DOHH2 (cell line): Measurements from ENCODE around the gene TTLL9.
"Not testable (repeated sequence)": the region's sequence is repeated elsewhere in the genome, so short reads cannot be mapped to it uniquely, and the experiment has no call there.

ENCODE experiments used
- H3F3A ChIP-seq: fragments of 200-600 bp; sonication (generic), shearing (Covaris generic); 2 replicates; pipeline ENCODE4 v1.6.0; 2016; ENCODE audit warnings: antibody characterized with exemption, mild to moderate bottlenecking; ENCODE audit not compliant: control insufficient read depth, insufficient read depth
- H3K27ac ChIP-seq: fragments of 200-600 bp; sonication (generic); 2 replicates; pipeline ENCODE4 v1.5.1; 2014; ENCODE audit warnings: low read depth, mild to moderate bottlenecking, low read length, moderate library complexity
- H3K27me3 ChIP-seq: fragments of 200-600 bp; sonication (generic); 2 replicates; pipeline ENCODE4 v1.6.1; 2014; ENCODE audit warnings: mild to moderate bottlenecking, low read length, mixed read lengths; ENCODE audit not compliant: control insufficient read depth
- H3K36me3 ChIP-seq: fragments of 200-600 bp; sonication (generic); 2 replicates; pipeline ENCODE4 v1.6.1; 2014; ENCODE audit warnings: mild to moderate bottlenecking, low read length, moderate library complexity, mixed read lengths; ENCODE audit not compliant: control insufficient read depth
- H3K4me1 ChIP-seq: fragments of 200-600 bp; sonication (generic); 2 replicates; pipeline ENCODE4 v1.6.1; 2014; ENCODE audit warnings: mild to moderate bottlenecking, low read length, mixed read lengths; ENCODE audit not compliant: control insufficient read depth
- H3K4me2 ChIP-seq: fragments of 200-600 bp; sonication (generic); 2 replicates; pipeline ENCODE4 v1.6.0; 2014; ENCODE audit warnings: mild to moderate bottlenecking, low read length, moderate library complexity
- H3K4me3 ChIP-seq: fragments of 200-600 bp; sonication (generic); 2 replicates; pipeline ENCODE4 v1.5.1; 2014; ENCODE audit warnings: mild to moderate bottlenecking, low read length, mixed read lengths
- H3K79me2 ChIP-seq: fragments of 200-600 bp; sonication (generic); 2 replicates; pipeline ENCODE4 v1.6.1; 2014; ENCODE audit warnings: mild to moderate bottlenecking, low read length, mixed read lengths; ENCODE audit not compliant: control insufficient read depth
- H3K9me2 ChIP-seq: fragments of 200-600 bp; sonication (generic); replicated peaks from 2 replicates; pipeline ENCODE4 v1.6.1; 2014; ENCODE audit warnings: mild to moderate bottlenecking, low read length, mixed read lengths; ENCODE audit not compliant: control insufficient read depth
- H3K9me3 ChIP-seq: fragments of 200-600 bp; sonication (generic); 2 replicates; pipeline ENCODE4 v1.6.1; 2014; ENCODE audit warnings: antibody characterized with exemption, low read length, mixed read lengths; ENCODE audit not compliant: control insufficient read depth, insufficient read depth
- H4K20me1 ChIP-seq: fragments of 200-600 bp; sonication (generic); 2 replicates; pipeline ENCODE4 v1.6.0; 2014; ENCODE audit warnings: low read depth, mild to moderate bottlenecking, antibody characterized with exemption, low read length, moderate library complexity; ENCODE audit not compliant: control insufficient read depth, insufficient read depth
- CTCF ChIP-seq: fragments of 200-600 bp; sonication (generic); IDR thresholded peaks from one replicate; pipeline ENCODE4 v1.5.1; 2014; ENCODE audit warnings: antibody characterized with exemption, mild to moderate bottlenecking, low read depth, low read length; ENCODE audit not compliant: poor library complexity, severe bottlenecking
- EZH2phosphoT487 ChIP-seq: fragments of 200-600 bp; sonication (generic); IDR thresholded peaks from 2 replicates; pipeline ENCODE4 v1.6.1; 2017; ENCODE audit warnings: borderline replicate concordance, mild to moderate bottlenecking, antibody characterized with exemption, low read length, moderate library complexity, mixed read lengths

Gene TTLL9

GRCh38 chr20:31927627-31928159 lies 57.3 kb downstream of the TTLL9 start:
- Histone ChIP-seq H3K4me1 (no peaks in the 10 kb centered on the region), H3K9me2 (no peaks in the 10 kb centered on the region), H3K36me3 (no peaks in the 10 kb centered on the region), H3K27me3 (peaks cover 4% of the 10 kb centered on the region; the same call in 1 of the 2 replicates), H3K79me2 (no peaks in the 10 kb centered on the region), H3K4me2 (no peak overlapping the region), H4K20me1 (no peaks in the 10 kb centered on the region), H3K9me3 (no peaks in the 10 kb centered on the region), H3K27ac (no peak overlapping the region), H3F3A (no peaks in the 10 kb centered on the region), H3K4me3 (no peak overlapping the region)
- TF ChIP-seq CTCF, result no peak
- TF ChIP-seq EZH2phosphoT487, result no peak

- not testable (repeated sequence) for H3K4me2 ChIP-seq, H3K79me2 ChIP-seq, H3K4me3 ChIP-seq, H3K9me2 ChIP-seq, H3K4me1 ChIP-seq, H3K27me3 ChIP-seq, H4K20me1 ChIP-seq, H3K27ac ChIP-seq, H3K9me3 ChIP-seq, H3F3A ChIP-seq, H3K36me3 ChIP-seq
Observed at GRCh38 chr20:31929631-31930030, 59.2 kb downstream of the TTLL9 start.

- TF ChIP-seq CTCF (no peak), EZH2phosphoT487 (no peak)
- H3K36me3 ChIP-seq, result no peaks in the 10 kb centered on the region
- H3K9me3 ChIP-seq, result no peaks in the 10 kb centered on the region
- H3F3A ChIP-seq, result no peaks in the 10 kb centered on the region
- H3K9me2 ChIP-seq, result no peaks in the 10 kb centered on the region
- no peaks in the 10 kb centered on the region; the same call in 1 of the 2 replicates for H4K20me1 ChIP-seq
- no peaks in the 10 kb centered on the region for H3K4me1 ChIP-seq
- H3K4me2 ChIP-seq, result no peak overlapping the region
- no peak overlapping the region for H3K27ac ChIP-seq
- peaks cover 4% of the 10 kb centered on the region; the same call in 1 of the 2 replicates for H3K27me3 ChIP-seq
- H3K4me3 ChIP-seq, result no peak overlapping the region
- H3K79me2 ChIP-seq, result no peaks in the 10 kb centered on the region
Observed at GRCh38 chr20:31930779-31931178, 60.3 kb downstream of the TTLL9 start.

GRCh38 chr20:31933698-31934097 lies 63.3 kb downstream of the TTLL9 start:
- H3K4me2 ChIP-seq, result no peak overlapping the region
- H3K79me2 ChIP-seq, result no peaks in the 10 kb centered on the region
- no peaks in the 10 kb centered on the region; the same call in 1 of the 2 replicates for H4K20me1 ChIP-seq
- no peak for TF ChIP-seq EZH2phosphoT487
- TF ChIP-seq CTCF, result no peak
- H3K9me2 ChIP-seq, result no peaks in the 10 kb centered on the region
- H3K4me3 ChIP-seq, result no peak overlapping the region
- H3K27ac ChIP-seq, result no peak overlapping the region
- no peaks in the 10 kb centered on the region for H3K36me3 ChIP-seq
- no peaks in the 10 kb centered on the region for H3K9me3 ChIP-seq
- peaks cover 4% of the 10 kb centered on the region; the same call in 1 of the 2 replicates for H3K27me3 ChIP-seq
- no peaks in the 10 kb centered on the region for H3F3A ChIP-seq
- H3K4me1 ChIP-seq, result no peaks in the 10 kb centered on the region
